WTC11 (cell line): Measurements from ENCODE around the gene PANX2.

Source experiments
- CTCF ChIP-seq: fragments of 200-600 bp; IDR thresholded peaks from 2 replicates; pipeline ENCODE4 v1.8.0; 2022; ENCODE audit warnings: antibody characterized with exemption
- E2F4 ChIP-seq: sonication (generic); formaldehyde crosslinking; IDR thresholded peaks from 2 replicates; pipeline ENCODE4 v1.8.1; 2022; ENCODE audit warnings: low read depth, mild to moderate bottlenecking, moderate library complexity, missing genetic modification reagents, borderline replicate concordance
- NR2C2 ChIP-seq: sonication (generic); formaldehyde crosslinking; IDR thresholded peaks from 2 replicates; pipeline ENCODE4 v1.8.0; 2022; ENCODE audit warnings: mild to moderate bottlenecking, missing genetic modification reagents
- ZNF281 ChIP-seq: sonication (generic); formaldehyde crosslinking; IDR thresholded peaks from 2 replicates; pipeline ENCODE4 v1.8.0; 2023; ENCODE audit warnings: mild to moderate bottlenecking, missing genetic modification reagents

GRCh38 chr22:50203288-50203687, 32.8 kb downstream of the PANX2 start:
- TF ChIP-seq CTCF (no peak), NR2C2 (CRISPR knock-in tag) (no peak), E2F4 (no peak), ZNF281 (CRISPR knock-in tag) (no peak)
